Neural progenitor cell (in vitro differentiated cells): ENCODE results near the gene CYP3A4. TPM values are rescaled to one million over a fixed set of nuclear protein-coding genes. Genes with fewer than 3 reads are reported as not detected.
A peak's percentile ranks its signal among the peaks of the same experiment; 100 is the strongest.

Source experiments
- DNase-seq: peaks from one replicate; pipeline ENCODE4 v3.0.0-alpha.2; 2016; ENCODE audit warnings: low spot score
- H2AFZ ChIP-seq: fragments of 200-600 bp; sonication (generic); replicated peaks from 2 replicates; pipeline ENCODE4 v1.6.1; 2016; ENCODE audit warnings: antibody characterized with exemption
- H3F3A ChIP-seq: fragments of 200-600 bp; sonication (generic); 2 replicates; pipeline ENCODE4 v1.6.1; 2016; ENCODE audit warnings: antibody characterized with exemption, low read depth
- H3K27ac ChIP-seq: fragments of 200-600 bp; sonication (generic); 2 replicates; pipeline ENCODE4 v1.5.1; 2016; ENCODE audit warnings: mild to moderate bottlenecking
- H3K27me3 ChIP-seq: fragments of 200-600 bp; sonication (generic); 2 replicates; pipeline ENCODE4 v1.6.1; 2016; ENCODE audit warnings: mild to moderate bottlenecking, moderate library complexity
- H3K36me3 ChIP-seq: fragments of 200-600 bp; sonication (generic); 2 replicates; pipeline ENCODE4 v1.5.1; 2016
- H3K4me1 ChIP-seq: fragments of 200-600 bp; sonication (generic); 2 replicates; pipeline ENCODE4 v1.6.1; 2016; ENCODE audit warnings: mixed run types
- H3K4me2 ChIP-seq: fragments of 200-600 bp; sonication (generic); 2 replicates; pipeline ENCODE4 v1.6.1; 2016
- H3K4me3 ChIP-seq: fragments of 200-600 bp; sonication (generic); 2 replicates; pipeline ENCODE4 v1.5.1; 2016
- H3K79me2 ChIP-seq: fragments of 200-600 bp; sonication (generic); 2 replicates; pipeline ENCODE4 v1.6.1; 2016; ENCODE audit warnings: low read depth
- H3K9ac ChIP-seq: fragments of 200-600 bp; sonication (generic); 2 replicates; pipeline ENCODE4 v1.6.1; 2016
- H3K9me3 ChIP-seq: fragments of 200-600 bp; sonication (generic); 2 replicates; pipeline ENCODE4 v1.5.1; 2016; ENCODE audit warnings: low read depth
- H4K20me1 ChIP-seq: fragments of 200-600 bp; sonication (generic); 2 replicates; pipeline ENCODE4 v1.6.1; 2016; ENCODE audit warnings: low read depth
- H3K27ac Mint-ChIP-seq: 3 replicates; pipeline ENCODE4 v1.8.0; 2021; ENCODE audit warnings: mixed read lengths
- H3K27me3 Mint-ChIP-seq: 2 replicates; pipeline ENCODE4 v1.8.0; 2022; ENCODE audit warnings: low read depth, mild to moderate bottlenecking, inconsistent platforms, moderate library complexity, mixed read lengths; ENCODE audit not compliant: insufficient read depth
- H3K36me3 Mint-ChIP-seq: 3 replicates; pipeline ENCODE4 v1.8.0; 2021; ENCODE audit warnings: mixed read lengths
- H3K4me1 Mint-ChIP-seq: 3 replicates; pipeline ENCODE4 v1.8.0; 2021; ENCODE audit warnings: mixed read lengths
- H3K4me3 Mint-ChIP-seq: 3 replicates; pipeline ENCODE4 v1.8.0; 2021; ENCODE audit warnings: mild to moderate bottlenecking, moderate library complexity, mixed read lengths
- H3K9me3 Mint-ChIP-seq: 3 replicates; pipeline ENCODE4 v1.8.0; 2020; ENCODE audit warnings: mixed read lengths
- CTCF ChIP-seq: fragments of 200-600 bp; sonication (generic); IDR thresholded peaks from 2 replicates; pipeline ENCODE4 v1.5.1; 2017; ENCODE audit warnings: antibody characterized with exemption, mild to moderate bottlenecking
- EZH2 ChIP-seq: fragments of 200-600 bp; sonication (generic); IDR thresholded peaks from 2 replicates; pipeline ENCODE4 v1.6.1; 2017; ENCODE audit warnings: antibody characterized with exemption, mild to moderate bottlenecking, moderate library complexity
- EZH2phosphoT487 ChIP-seq: fragments of 200-600 bp; sonication (generic); IDR thresholded peaks from 2 replicates; pipeline ENCODE4 v1.6.1; 2017; ENCODE audit warnings: antibody characterized with exemption
- total RNA-seq: library from RNA; depleted of rRNA; stranded (reverse); fragments of >200 nt; gene quantifications from 2 replicates; pipeline ENCODE4 v1.2.3, GENCODE V29; 2015; ENCODE audit warnings: low replicate concordance

CYP3A4 gene
- total RNA-seq, 1 donor from 2014 or later: not detected

DNA sequence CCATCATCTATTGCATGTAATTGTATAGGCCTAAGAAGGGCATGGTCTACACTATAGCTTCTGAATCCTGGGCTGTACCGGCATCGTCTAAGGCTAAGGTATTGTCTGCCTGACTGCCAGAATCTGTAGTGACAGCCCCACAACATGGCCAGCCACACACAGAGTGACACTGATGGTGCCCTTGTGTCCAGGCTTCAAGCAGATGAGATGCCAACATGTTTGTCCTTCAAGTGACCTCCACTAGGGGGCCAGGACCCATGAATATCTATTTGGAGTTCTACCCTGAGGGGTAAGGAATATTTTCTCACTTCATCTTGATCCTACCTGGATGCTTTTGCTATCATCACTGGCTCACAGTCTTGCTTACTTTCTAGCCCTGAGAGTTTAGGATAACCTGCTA is 50.5 kb downstream of the CYP3A4 start:
- Histone ChIP-seq H3K9ac (no peak overlapping the region), H4K20me1 (no peaks in the 10 kb centered on the region), H3K4me3 (no peak overlapping the region), H3K36me3 (no peaks in the 10 kb centered on the region), H3K27ac (no peak overlapping the region), H3K9me3 (no peaks in the 10 kb centered on the region), H3K4me2 (no peak overlapping the region), H3K27me3 (no peaks in the 10 kb centered on the region), H2AFZ (no peak overlapping the region), H3K4me1 (no peaks in the 10 kb centered on the region), H3K79me2 (no peaks in the 10 kb centered on the region), H3F3A (no peaks in the 10 kb centered on the region)
- Mint-ChIP-seq H3K4me3 (no peak overlapping the region), H3K27ac (no peak overlapping the region), H3K36me3 (no peaks in the 10 kb centered on the region), H3K4me1 (no peaks in the 10 kb centered on the region), H3K9me3 (no peaks in the 10 kb centered on the region), H3K27me3 (no peaks in the 10 kb centered on the region)
- TF ChIP-seq CTCF (peak; percentile 53), EZH2phosphoT487 (no peak)
- peak; percentile 25 for DNase-seq

GRCh38 chr7:99733003-99733402 is 51.0 kb downstream of the CYP3A4 start:
- Histone ChIP-seq H3F3A (no peaks in the 10 kb centered on the region), H2AFZ (no peak overlapping the region), H3K27ac (no peak overlapping the region), H3K36me3 (no peaks in the 10 kb centered on the region), H3K4me1 (no peaks in the 10 kb centered on the region), H3K27me3 (no peaks in the 10 kb centered on the region), H4K20me1 (no peaks in the 10 kb centered on the region), H3K9ac (no peak overlapping the region), H3K9me3 (no peaks in the 10 kb centered on the region), H3K4me2 (no peak overlapping the region), H3K4me3 (no peak overlapping the region), H3K79me2 (no peaks in the 10 kb centered on the region)
- H3K9me3 Mint-ChIP-seq: no peaks in the 10 kb centered on the region
- no peak for DNase-seq
- no peak for TF ChIP-seq CTCF
- TF ChIP-seq EZH2phosphoT487: no peak
- no peak for TF ChIP-seq EZH2
- no peaks in the 10 kb centered on the region for H3K36me3 Mint-ChIP-seq
- H3K27me3 Mint-ChIP-seq: no peaks in the 10 kb centered on the region
- no peak overlapping the region for H3K4me3 Mint-ChIP-seq
- no peak overlapping the region for H3K27ac Mint-ChIP-seq
- H3K4me1 Mint-ChIP-seq: no peaks in the 10 kb centered on the region

DNA sequence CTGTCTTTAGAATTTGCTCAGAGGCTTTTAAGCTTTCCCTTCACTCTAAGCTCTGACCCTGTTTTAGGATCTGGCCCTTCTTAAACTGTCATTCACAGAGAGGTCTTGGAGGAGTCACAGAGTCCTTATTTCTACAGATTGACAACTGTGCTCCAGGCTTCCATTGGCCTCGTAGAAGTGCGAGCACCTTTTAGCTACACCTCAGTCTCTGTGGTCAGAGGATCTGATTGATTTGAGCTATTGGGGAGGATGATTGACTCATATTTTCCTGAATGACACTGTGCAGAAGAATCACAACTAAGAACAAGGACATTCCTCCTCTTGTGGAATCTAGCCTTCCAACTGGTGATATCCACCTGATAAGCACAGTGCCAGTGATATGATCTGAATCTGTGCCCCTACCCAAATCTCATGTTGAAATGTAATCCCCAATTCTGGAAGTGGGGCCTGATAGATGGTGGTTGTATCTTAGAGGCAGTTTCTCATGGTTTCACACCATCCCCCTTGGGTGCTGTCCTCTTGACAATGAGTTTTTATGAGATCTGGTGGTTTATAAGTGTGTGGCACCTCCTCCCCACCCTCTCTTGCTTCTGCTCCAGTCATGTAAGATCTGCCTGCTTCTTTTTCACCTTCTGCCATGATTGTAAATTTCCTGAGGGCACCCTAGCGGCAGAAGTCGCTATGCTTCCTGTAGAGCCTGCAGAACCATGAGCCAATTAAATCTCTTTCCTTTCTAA is 52.2 kb downstream of the CYP3A4 start:
- H3K4me1 Mint-ChIP-seq: no peaks in the 10 kb centered on the region
- H3K9me3 ChIP-seq: no peaks in the 10 kb centered on the region
- no peak overlapping the region for H3K27ac ChIP-seq
- no peak overlapping the region for H3K4me3 ChIP-seq
- no peaks in the 10 kb centered on the region for H4K20me1 ChIP-seq
- no peaks in the 10 kb centered on the region for H3F3A ChIP-seq
- H3K9ac ChIP-seq: no peak overlapping the region
- DNase-seq: no peak
- no peaks in the 10 kb centered on the region for H3K27me3 ChIP-seq
- no peak overlapping the region for H3K27ac Mint-ChIP-seq
- H3K4me3 Mint-ChIP-seq: no peak overlapping the region
- H3K9me3 Mint-ChIP-seq: no peaks in the 10 kb centered on the region
- no peaks in the 10 kb centered on the region for H3K4me1 ChIP-seq
- H3K36me3 Mint-ChIP-seq: no peaks in the 10 kb centered on the region
- TF ChIP-seq EZH2: no peak
- no peak for TF ChIP-seq CTCF
- no peak for TF ChIP-seq EZH2phosphoT487
- H3K79me2 ChIP-seq: no peaks in the 10 kb centered on the region
- H3K27me3 Mint-ChIP-seq: no peaks in the 10 kb centered on the region
- no peak overlapping the region for H3K4me2 ChIP-seq
- no peaks in the 10 kb centered on the region for H3K36me3 ChIP-seq
- H2AFZ ChIP-seq: no peak overlapping the region
